AG08396 (cell line): ENCODE measurements around the gene EGFL8.
"Not testable (repeated sequence)": the region's sequence is repeated elsewhere in the genome, so short reads cannot be mapped to it uniquely, and the experiment has no call there.

Source experiments
- DNase-seq: peaks from one replicate; pipeline ENCODE4 v3.0.0; 2012; ENCODE audit warnings: low spot score, mixed read lengths

Gene EGFL8

GRCh38 chr6:32164295-32164694 lies at the start of gene EGFL8:
EGFL8 (plus strand) TSS chr6:32164595; CDS start chr6:32166166, 1,571 bp downstream.
- no peak for DNase-seq

GRCh38 chr6:32114796-32115195 lies 49.6 kb upstream of the EGFL8 start:
- DNase-seq: no peak

DNA sequence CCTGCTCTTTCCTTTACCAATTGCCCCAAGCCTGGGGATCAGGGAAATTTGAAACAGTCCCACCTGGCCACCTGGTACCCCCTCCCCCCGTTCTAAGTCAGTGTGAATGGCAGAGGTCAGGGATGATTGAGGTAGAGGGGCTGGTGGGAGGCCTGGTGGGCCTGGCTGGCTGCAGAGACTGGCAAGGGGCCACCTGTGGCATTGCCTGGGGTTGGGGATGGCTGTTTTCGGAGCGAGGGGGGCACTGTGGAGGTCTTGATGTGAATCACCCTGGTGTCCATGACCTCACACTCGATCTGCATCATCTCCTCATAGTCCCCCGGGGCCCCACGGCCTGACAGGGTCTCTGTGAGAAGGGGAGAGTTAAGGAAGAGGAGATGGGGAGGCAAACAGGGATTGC lies 48.8 kb upstream of the EGFL8 start:
- no peak for DNase-seq

DNA sequence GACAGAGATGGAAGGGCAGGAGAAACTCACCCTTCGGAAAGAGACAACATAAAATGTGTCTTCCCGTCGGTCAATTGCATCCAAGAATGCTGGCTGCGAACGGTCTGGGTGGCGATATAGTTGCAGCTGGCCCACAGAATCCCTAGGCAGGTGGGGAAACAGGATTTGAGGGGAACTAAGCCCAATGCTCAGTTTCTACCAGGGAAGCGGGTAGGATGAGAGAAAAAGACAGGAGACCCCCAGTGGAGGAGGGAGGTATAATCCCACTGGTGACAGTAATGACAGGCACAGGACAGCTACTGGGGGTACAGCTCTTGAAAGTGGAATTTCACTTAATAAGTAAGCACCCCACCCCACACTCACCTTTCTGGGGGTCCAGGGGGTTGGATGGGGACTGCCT lies 47.7 kb upstream of the EGFL8 start:
- DNase-seq: no peak

DNA sequence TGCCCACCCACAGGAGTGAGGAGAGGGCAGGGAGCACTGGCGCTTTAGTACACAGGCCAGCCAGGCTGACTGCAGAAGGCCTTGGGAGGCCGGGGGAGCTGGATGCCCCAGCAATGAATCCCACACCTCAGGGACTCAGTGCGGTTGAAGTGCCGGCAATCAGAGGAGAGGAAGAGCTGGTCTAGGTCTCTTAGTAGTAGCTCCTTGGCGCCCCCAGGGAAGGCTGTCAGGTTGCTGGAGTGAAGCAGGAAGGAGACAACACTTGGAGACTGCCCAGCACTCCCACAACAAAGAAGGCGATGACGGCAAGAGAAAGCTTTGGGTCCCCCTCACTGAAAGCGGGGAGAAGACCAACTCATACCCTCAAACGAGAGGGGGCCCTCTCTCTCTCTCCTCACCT lies 46.9 kb upstream of the EGFL8 start:
- no peak for DNase-seq

- DNase-seq: peak; percentile 81
Observed at GRCh38 chr6:32118782-32119628, 45.4 kb upstream of the EGFL8 start.

DNA sequence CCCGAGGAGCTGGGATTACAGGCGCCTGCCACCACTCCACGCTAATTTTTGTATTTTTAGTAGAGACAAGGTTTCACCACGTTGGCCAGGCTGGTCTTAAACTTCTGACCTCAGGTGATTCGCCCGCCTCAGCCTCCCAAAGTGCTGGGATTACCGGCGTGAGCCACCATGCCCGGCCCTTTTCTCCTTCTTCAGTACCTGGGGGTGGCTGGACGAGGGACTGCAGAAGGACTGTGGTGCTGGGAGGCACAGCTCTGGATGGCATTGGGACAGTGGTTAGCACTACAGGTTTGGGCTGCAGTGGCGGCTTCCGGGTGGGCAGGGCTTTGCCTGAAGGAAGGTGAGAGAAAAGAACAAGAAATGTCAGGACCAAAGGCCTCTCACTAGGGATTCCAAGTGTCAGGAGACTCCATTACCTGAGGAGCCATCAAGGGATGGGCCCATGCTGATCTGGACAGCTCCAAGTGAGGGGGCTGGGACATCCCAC lies 43.8 kb upstream of the EGFL8 start:
- DNase-seq: no peak

GRCh38 chr6:32123681-32124080 lies 40.7 kb upstream of the EGFL8 start:
- DNase-seq: no peak

- no peak for DNase-seq
Observed at GRCh38 chr6:32126880-32127279, 37.5 kb upstream of the EGFL8 start.

DNA sequence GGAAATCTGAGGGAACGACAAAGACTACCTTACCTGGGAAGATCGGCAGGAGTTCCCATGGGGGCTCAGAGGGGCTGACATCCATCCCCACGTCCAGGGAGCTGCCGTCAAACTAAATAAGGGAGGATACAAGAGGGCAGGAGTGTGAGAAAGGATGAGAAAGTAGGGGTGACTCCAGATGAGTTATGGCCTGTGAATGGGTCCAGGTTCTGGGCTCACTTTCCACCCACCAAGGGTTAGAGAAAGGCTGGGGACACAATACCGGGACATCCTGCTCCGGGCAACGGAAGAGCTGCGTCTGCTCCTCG lies 37.0 kb upstream of the EGFL8 start:
- no peak for DNase-seq

DNA sequence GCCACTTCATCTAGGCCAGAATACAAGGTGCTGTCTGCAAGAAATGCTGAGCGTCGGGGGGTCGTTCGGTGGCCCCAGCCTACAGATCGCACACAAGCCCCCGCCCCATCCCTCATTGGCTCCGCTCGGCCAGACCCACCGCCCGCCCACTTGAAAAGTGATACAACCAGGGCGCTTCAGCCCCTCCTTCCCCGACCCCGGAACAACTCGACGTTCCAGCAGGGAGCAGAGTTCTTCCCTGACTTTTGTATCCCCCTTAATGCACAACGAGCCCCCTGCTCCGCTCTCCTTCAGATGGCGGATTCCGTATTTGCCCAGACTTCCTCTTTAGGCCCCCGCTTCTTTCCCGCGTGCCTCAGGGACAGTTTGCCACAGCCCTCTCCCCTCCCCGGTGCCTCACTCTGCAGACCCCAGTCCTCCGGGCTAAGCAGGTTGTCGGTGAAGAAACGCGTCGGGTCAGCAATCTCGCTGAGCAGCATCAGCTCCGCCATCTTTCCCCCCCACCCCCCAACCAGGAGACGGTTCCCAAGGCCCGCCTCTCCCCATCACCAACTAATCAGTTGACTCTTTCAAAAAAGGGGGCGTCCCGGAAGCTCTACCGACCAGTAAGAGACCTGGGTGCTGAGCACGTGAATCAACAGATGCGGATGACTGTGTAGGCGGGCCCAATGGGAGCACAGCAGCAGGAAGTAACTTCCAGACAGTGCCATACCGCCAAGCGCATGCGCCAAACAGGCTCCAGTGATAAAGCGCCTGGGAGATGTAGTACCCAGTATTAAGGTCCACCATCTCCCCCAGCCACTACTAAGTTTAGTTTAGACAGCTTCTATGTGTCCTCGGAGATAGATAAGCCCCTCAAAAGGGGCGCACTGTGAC lies 36.4 kb upstream of the EGFL8 start, which contains the start of gene ATF6B:
ATF6B (minus strand) TSS at position 530 of the 876 bp plus-strand sequence; CDS start at position 491, 39 bp downstream.
- DNase-seq: peak; percentile 98

DNA sequence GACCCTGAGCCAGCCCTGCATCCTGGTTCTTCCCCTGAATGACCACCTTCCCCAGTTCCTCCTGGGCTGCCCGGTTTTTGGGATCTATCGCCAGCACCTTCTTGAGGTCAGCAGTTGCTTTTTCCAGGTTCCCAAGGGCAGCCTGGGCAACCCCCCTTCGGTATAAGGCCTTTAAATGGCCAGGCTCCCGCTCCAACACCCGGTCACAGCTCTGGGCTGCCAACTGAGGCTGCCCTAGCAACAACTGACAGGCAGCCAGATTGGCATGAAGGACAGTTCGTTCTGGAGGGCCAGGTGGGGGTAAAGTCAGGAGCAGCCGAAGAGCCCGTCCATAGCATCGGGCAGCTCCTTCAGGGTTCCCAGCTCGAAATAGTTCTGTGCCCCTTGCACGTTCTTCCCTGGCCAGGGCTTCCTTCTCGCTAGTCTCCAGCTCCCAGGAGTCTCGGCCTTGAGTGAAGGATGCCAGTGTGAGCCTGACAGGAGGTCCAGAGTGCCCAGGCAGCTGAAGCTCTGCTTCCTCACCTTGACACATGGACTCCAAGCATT lies 35.6 kb upstream of the EGFL8 start:
- DNase-seq: no peak

GRCh38 chr6:32129297-32130088 lies 34.9 kb upstream of the EGFL8 start:
- DNase-seq: no peak

DNA sequence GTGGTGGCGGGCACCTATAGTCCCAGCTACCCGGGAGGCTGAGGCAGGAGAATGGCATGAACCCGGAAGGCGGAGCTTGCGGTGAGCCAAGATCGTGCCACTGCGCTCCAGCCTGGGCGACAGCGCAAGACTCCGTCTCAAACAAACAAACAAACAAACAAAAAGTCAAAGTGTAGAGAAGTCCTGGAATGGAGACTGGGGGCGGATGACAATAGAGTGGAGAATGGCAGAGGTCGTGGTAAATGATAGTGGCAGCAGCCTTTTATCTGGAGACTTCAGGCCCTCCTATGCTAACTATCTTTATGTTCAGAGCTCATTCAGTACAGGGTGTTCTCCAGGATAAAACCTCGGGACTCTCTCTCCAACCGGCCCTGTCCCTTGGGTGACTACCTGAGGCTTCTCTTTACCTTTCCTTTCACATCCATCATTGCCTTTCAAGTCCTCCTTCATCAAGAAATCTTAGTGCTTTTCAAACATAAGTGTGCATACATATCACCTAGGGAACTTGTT lies 32.9 kb upstream of the EGFL8 start:
- DNase-seq: no peak

- no peak for DNase-seq
Observed at GRCh38 chr6:32132110-32132509, 32.3 kb upstream of the EGFL8 start.

DNA sequence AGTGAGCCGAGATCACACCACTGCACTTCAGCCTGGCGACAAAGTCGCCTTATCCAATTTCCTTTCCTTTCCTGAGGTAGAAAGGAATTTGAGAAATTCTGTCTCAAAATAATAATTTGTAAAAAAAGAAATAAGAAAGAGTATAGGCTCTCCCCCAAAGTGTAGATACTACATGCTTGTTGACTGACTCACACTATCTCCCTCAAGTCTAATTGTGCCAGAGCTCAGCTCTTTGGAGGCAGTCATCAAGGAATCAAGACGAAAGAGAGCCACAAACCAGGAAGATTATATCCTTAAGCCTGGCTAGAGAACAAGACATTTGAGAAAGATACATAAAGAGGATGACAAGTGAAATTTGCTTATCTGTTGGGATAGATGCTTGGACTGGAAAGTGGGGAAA lies 30.6 kb upstream of the EGFL8 start:
- no peak for DNase-seq

- no peak for DNase-seq
Observed at GRCh38 chr6:32137454-32137853, 26.9 kb upstream of the EGFL8 start.

DNA sequence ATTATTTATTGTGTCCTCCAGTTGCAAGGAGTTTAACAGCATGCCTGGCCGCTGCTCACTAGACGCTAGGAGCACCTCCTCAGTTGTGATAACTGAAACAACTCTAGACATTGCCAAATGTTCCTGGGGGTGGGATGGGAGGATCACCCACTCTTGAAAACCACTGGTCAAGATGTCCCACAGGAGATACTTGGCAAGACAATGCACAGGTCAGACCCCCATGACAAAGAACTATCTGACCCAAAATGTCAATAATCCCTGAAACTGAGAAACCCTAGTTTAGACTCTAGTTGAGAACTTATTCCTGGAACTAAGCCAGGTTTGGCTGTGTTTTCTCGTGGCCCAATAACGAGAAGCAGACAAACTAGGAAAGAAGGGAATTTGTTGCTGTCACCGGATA lies 24.8 kb upstream of the EGFL8 start:
- DNase-seq: no peak

GRCh38 chr6:32140420-32141046 lies 23.9 kb upstream of the EGFL8 start:
- DNase-seq: no peak

- not testable (repeated sequence) for DNase-seq
Observed at GRCh38 chr6:32144238-32144637, 20.2 kb upstream of the EGFL8 start.

- DNase-seq: no peak
Observed at GRCh38 chr6:32146287-32146686, 18.1 kb upstream of the EGFL8 start.
